Chondrocyte (in vitro differentiated cells): ENCODE measurements around the gene ACE. TPM values are rescaled to one million over a fixed set of nuclear protein-coding genes. Genes with fewer than 3 reads are reported as not detected.
"Not testable (repeated sequence)": the region's sequence is repeated elsewhere in the genome, so short reads cannot be mapped to it uniquely, and the experiment has no call there.

Experiments
- DNase-seq: peaks from one replicate; pipeline ENCODE4 v3.0.0; 2021; ENCODE audit warnings: mixed read lengths, low spot score
- H3K27ac Mint-ChIP-seq: one replicate; pipeline ENCODE4 v1.8.0; 2021; ENCODE audit warnings: mild to moderate bottlenecking, moderate library complexity, mixed read lengths; ENCODE audit not compliant: unreplicated experiment
- H3K27me3 Mint-ChIP-seq: 2 replicates; pipeline ENCODE4 v1.8.0; 2021; ENCODE audit warnings: low read depth, mixed read lengths
- H3K36me3 Mint-ChIP-seq: 2 replicates; pipeline ENCODE4 v1.8.0; 2021; ENCODE audit warnings: low read depth, mixed read lengths
- H3K4me1 Mint-ChIP-seq: 2 replicates; pipeline ENCODE4 v1.8.0; 2021; ENCODE audit warnings: low read depth, mild to moderate bottlenecking, mixed read lengths
- H3K4me3 Mint-ChIP-seq: one replicate; pipeline ENCODE4 v1.8.0; 2021; ENCODE audit warnings: mild to moderate bottlenecking, moderate library complexity, mixed read lengths; ENCODE audit not compliant: unreplicated experiment
- H3K9me3 Mint-ChIP-seq: 2 replicates; pipeline ENCODE4 v1.8.0; 2021; ENCODE audit warnings: low read depth, mixed read lengths
- CTCF ChIP-seq: fragments of 200-600 bp; sonication (generic); IDR thresholded peaks from 2 replicates; pipeline ENCODE4 v1.5.0; 2021; ENCODE audit warnings: antibody characterized with exemption, mild to moderate bottlenecking, moderate library complexity
- total RNA-seq: library from RNA; stranded (reverse); gene quantifications from 3 replicates; pipeline ENCODE4 v1.2.1, GENCODE V29; 2021

Gene ACE
- total RNA-seq, 1 donor from 2014 or later: 0.52 TPM

- Mint-ChIP-seq H3K4me3 (no peak overlapping the region), H3K9me3 (no peaks in the 10 kb centered on the region), H3K4me1 (no peaks in the 10 kb centered on the region), H3K36me3 (no peaks in the 10 kb centered on the region), H3K27me3 (peaks cover 4% of the 10 kb centered on the region), H3K27ac (no peak overlapping the region)
- no peak for DNase-seq
- TF ChIP-seq CTCF: no peak
Measured at GRCh38 chr17:63452962-63453551, 23.8 kb upstream of the ACE start.

- H3K27ac Mint-ChIP-seq, H3K36me3 Mint-ChIP-seq: not testable (repeated sequence)
Measured at GRCh38 chr17:63454357-63454756, 22.5 kb upstream of the ACE start.

GRCh38 chr17:63454915-63455314 is 21.9 kb upstream of the ACE start:
- Mint-ChIP-seq H3K9me3 (no peaks in the 10 kb centered on the region), H3K4me3 (no peak overlapping the region), H3K4me1 (no peaks in the 10 kb centered on the region), H3K27ac (no peak overlapping the region), H3K36me3 (no peaks in the 10 kb centered on the region), H3K27me3 (peaks cover 4% of the 10 kb centered on the region)
- DNase-seq: no peak
- no peak for TF ChIP-seq CTCF

More at GRCh38 chr17:63454357-63454756, 22.5 kb upstream of the ACE start:
- H3K4me1 Mint-ChIP-seq, H3K4me3 Mint-ChIP-seq, H3K27me3 Mint-ChIP-seq, DNase-seq, H3K9me3 Mint-ChIP-seq: not testable (repeated sequence)

- no peak for TF ChIP-seq CTCF
- Mint-ChIP-seq H3K4me1 (peaks cover under 1% of the 10 kb centered on the region), H3K4me3 (no peak overlapping the region), H3K27ac (no peak overlapping the region), H3K9me3 (no peaks in the 10 kb centered on the region), H3K36me3 (no peaks in the 10 kb centered on the region), H3K27me3 (peaks cover 4% of the 10 kb centered on the region)
- no peak for DNase-seq
Measured at GRCh38 chr17:63455417-63455816, 21.4 kb upstream of the ACE start.

- Mint-ChIP-seq H3K36me3 (no peaks in the 10 kb centered on the region), H3K27me3 (no peaks in the 10 kb centered on the region), H3K4me1 (peaks cover 7% of the 10 kb centered on the region), H3K27ac (no peak overlapping the region), H3K9me3 (no peaks in the 10 kb centered on the region), H3K4me3 (no peak overlapping the region)
- no peak for TF ChIP-seq CTCF
- no peak for DNase-seq
Measured at GRCh38 chr17:63458478-63458877, 18.4 kb upstream of the ACE start.

GRCh38 chr17:63460018-63460417 is 16.8 kb upstream of the ACE start:
- Mint-ChIP-seq H3K4me1 (peaks cover 7% of the 10 kb centered on the region), H3K27ac (no peak overlapping the region), H3K27me3 (peaks cover 6% of the 10 kb centered on the region), H3K4me3 (no peak overlapping the region), H3K36me3 (no peaks in the 10 kb centered on the region), H3K9me3 (no peaks in the 10 kb centered on the region)
- no peak for TF ChIP-seq CTCF
- no peak for DNase-seq
